ENCODE data around the gene ALK.

ALK gene

DNA sequence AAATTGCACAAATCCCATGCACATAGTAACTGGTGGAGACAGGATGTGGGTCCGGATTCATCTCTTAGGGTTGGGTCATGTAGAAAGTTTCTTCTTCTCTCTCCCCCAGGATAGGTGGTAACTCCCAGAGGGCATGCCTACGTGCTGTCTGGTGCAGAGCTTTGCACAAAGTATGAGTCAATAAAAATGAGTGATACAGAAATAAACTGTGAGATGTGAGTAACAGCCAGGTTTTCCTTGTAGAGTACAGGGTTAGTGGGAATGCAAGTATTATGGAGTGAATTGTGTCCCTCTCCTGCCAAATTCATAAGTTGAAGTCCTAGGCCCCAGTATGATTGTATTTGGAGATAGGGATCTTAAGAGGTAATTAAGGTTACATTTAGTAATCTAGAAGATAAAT, 289.4 kb downstream of the ALK start:
- TF ChIP-seq, protein P1, sequence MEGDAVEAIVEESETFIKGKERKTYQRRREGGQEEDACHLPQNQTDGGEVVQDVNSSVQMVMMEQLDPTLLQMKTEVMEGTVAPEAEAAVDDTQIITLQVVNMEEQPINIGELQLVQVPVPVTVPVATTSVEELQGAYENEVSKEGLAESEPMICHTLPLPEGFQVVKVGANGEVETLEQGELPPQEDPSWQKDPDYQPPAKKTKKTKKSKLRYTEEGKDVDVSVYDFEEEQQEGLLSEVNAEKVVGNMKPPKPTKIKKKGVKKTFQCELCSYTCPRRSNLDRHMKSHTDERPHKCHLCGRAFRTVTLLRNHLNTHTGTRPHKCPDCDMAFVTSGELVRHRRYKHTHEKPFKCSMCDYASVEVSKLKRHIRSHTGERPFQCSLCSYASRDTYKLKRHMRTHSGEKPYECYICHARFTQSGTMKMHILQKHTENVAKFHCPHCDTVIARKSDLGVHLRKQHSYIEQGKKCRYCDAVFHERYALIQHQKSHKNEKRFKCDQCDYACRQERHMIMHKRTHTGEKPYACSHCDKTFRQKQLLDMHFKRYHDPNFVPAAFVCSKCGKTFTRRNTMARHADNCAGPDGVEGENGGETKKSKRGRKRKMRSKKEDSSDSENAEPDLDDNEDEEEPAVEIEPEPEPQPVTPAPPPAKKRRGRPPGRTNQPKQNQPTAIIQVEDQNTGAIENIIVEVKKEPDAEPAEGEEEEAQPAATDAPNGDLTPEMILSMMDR (IDR thresholded peaks at IDR 0.05; ENCODE audit: extremely low read depth, missing control alignments), result no peak
- no peak for DNase-seq (ENCODE audit: low spot score)

DNA sequence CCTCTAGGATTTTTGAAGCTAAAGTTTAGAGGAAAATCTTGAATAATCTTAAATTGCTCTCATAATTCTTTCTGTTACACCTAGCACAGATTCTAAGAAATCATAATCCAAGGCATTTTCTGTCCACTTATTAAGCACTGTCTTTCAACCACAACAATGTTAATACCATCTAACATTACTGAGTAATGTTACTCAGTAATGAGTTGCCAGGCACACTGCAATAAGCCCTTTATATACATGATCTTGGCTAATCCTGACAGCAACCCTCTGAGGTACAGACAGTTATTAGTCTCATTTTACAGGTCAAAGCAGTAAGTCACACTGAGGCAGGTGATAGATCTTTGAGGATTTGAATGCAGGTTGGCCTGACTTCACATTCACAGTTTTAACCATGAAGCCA, 291.9 kb downstream of the ALK start:
- TF ChIP-seq, protein P1 (IDR thresholded peaks at IDR 0.05; ENCODE audit: extremely low read depth, missing control alignments), result no peak
- DNase-seq (ENCODE audit: low spot score), result no peak

DNA sequence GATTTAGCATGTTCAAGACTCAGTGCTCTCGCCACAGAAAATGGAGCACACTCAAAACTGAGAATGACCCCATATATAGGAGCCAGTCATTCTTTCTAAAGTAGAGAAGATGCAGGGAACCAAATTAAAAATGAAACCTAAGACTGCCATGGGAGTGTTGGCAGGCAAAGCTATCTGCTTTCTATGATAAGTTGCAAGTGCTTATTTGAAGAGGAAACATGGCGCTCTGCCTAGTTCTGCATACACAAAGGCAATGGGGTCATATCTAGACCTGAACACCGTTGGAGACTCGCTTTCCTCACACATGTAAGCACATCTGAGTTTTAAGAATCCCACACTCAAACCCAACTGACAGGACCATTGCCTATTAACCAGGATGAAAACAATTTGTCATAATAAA, 292.5 kb downstream of the ALK start:
- no peak for DNase-seq (ENCODE audit: low spot score)
- TF ChIP-seq, protein P1 (IDR thresholded peaks at IDR 0.05; ENCODE audit: extremely low read depth, missing control alignments), result no peak

DNA sequence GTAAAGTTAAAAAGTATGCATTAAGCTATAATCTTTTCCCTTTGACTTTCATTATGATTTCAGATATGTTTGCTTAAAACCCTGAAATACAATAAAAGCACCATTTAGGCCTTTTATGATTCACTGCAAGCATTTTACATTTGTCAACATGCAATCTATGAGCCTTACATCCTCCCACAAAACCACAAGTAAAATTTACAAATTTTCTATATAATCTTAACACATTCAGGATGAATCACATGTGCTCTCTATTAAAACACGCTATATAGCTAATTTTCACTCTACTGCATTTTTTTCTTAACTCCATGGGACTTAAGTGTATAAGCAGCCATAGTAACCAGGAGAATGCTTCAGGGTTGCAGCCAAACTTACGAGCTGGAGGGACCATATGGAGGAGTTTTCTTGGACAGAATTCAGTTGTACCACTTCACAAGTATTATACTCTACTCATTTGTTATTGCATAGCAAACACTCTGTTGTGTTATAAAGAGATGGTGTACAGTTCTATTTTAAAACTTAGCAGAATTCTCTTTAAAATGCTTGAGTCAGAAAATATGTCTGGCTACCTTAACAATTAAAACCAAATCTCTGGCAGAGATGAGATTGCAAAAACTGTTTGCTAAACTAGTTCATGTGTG, 293.2 kb downstream of the ALK start:
- TF ChIP-seq, protein P1 (IDR thresholded peaks at IDR 0.05; ENCODE audit: extremely low read depth, missing control alignments), result no peak
- DNase-seq (ENCODE audit: low spot score), result no peak

DNA sequence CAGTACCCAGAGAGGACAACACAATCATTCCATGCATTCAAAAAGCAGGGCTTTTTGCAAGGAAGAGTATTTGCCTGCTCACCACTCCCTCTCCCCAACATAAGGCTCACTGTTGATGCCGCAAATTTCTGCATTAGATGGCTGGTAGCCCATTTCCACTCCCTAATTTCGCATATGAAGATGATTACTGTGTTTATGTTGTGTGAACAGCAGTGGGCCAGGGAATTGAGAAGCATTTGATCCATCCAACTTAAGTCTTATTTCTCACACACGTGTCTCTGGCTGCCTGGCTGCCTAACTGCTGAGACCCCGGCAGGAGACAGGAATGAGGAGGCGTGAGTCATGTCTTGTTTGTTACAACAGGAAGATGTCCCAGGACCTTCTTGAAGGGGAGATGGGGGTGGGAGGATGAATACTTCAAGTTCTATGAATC, 294.1 kb downstream of the ALK start:
- DNase-seq (ENCODE audit: low spot score), result no peak
- TF ChIP-seq, protein P1 (IDR thresholded peaks at IDR 0.05; ENCODE audit: extremely low read depth, missing control alignments), result no peak

DNA sequence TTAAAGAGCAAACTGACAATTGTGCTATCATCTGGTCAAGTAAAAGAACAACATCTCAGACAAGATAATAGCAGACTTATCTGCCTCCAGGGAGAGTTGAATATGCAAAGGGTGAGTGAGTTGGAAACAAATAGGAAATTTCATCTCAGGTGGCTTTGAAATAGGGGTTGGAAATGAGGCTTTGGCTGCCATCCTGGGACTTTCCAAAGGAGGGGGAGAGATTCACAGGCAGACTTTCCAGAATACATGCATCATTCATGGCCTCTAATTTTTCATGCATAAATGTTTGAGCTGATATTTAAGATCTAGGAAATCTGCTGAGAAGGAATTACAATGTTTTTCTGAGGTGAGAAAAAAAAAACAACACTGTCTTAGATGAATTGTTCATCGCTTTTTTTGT, 300.5 kb downstream of the ALK start:
- TF ChIP-seq, protein P1 (IDR thresholded peaks at IDR 0.05; ENCODE audit: extremely low read depth, missing control alignments), result no peak
- no peak for DNase-seq (ENCODE audit: low spot score)

DNA sequence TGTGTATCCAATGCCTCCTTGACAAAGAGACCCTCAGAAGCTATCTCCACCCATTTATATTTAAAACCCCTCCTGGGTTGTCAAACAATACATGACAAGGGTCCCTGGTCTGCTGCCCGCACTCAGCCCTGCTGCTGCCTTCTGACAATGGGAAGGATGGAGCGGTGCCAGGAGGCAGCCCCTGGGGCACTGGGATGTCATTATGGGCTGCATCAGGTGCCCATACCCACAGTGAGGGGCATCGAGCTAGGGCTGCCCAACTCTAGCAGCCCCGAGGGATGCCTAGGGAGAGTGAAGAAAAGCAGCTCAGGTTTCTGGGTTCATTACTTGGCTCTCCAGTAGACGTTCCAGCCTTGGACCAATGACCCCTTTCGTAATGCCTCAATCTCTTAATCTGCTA, 301.7 kb downstream of the ALK start:
- TF ChIP-seq, protein P1 (IDR thresholded peaks at IDR 0.05; ENCODE audit: extremely low read depth, missing control alignments), result no peak
- DNase-seq (ENCODE audit: low spot score), result no peak

Data from GM20000 (cell line).